ENCODE measurements around the gene CAPN14. TPM values are rescaled to one million over a fixed set of nuclear protein-coding genes. Genes with fewer than 3 reads are reported as not detected.

CAPN14 gene
- total RNA-seq, 2 experiments from 2014 or later, result 0.59 to 0.69 TPM

- DNase-seq (no peak), ATAC-seq (no peak)
- TF ChIP-seq CTCF (IDR thresholded peaks at IDR 0.05), result no peak
- H3K27ac Mint-ChIP-seq, result no peak overlapping the region
- no peaks in the 10 kb centered on the region for H3K36me3 Mint-ChIP-seq (ENCODE audit: low read depth)
- intact Hi-C loops (cut with micrococcal nuclease), result no loop called here
- H3K9me3 Mint-ChIP-seq, result no peaks in the 10 kb centered on the region
- no peaks in the 10 kb centered on the region for H3K27me3 Mint-ChIP-seq
- ChIA-PET CTCF (no interaction called here), POLR2A (no interaction called here)
- H3K4me1 Mint-ChIP-seq (ENCODE audit: low read depth), result peaks cover 17% of the 10 kb centered on the region
- H3K4me3 Mint-ChIP-seq, result no peak overlapping the region
Measured at GRCh38 chr2:31213601-31214443, 3.5 kb downstream of the CAPN14 start.

GRCh38 chr2:31212659-31213600 is 4.4 kb downstream of the CAPN14 start:
- Mint-ChIP-seq H3K4me3 (no peak overlapping the region), H3K27ac (no peak overlapping the region), H3K36me3 (ENCODE audit: low read depth) (no peaks in the 10 kb centered on the region), H3K4me1 (ENCODE audit: low read depth) (peaks cover 17% of the 10 kb centered on the region), H3K27me3 (no peaks in the 10 kb centered on the region), H3K9me3 (no peaks in the 10 kb centered on the region)
- no peak for TF ChIP-seq CTCF (IDR thresholded peaks at IDR 0.05)
- intact Hi-C loops (cut with micrococcal nuclease), result no loop called here
- ChIA-PET POLR2A (no interaction called here), CTCF (no interaction called here)
- DNase-seq (no peak), ATAC-seq (no peak)

GRCh38 chr2:31208240-31208639 is 9.1 kb downstream of the CAPN14 start:
- intact Hi-C loops (cut with micrococcal nuclease), result no loop called here
- ATAC-seq (no peak), DNase-seq (no peak)
- H3K27me3 Mint-ChIP-seq, result no peaks in the 10 kb centered on the region
- H3K4me1 Mint-ChIP-seq (ENCODE audit: low read depth), result no peaks in the 10 kb centered on the region
- H3K4me3 Mint-ChIP-seq, result no peak overlapping the region
- ChIA-PET POLR2A (no interaction called here), CTCF (no interaction called here)
- no peak overlapping the region for H3K27ac Mint-ChIP-seq
- TF ChIP-seq CTCF (IDR thresholded peaks at IDR 0.05), result no peak
- H3K36me3 Mint-ChIP-seq (ENCODE audit: low read depth), result no peaks in the 10 kb centered on the region
- no peaks in the 10 kb centered on the region for H3K9me3 Mint-ChIP-seq

GRCh38 chr2:31207790-31208189 is 9.5 kb downstream of the CAPN14 start:
- CTCF ChIA-PET, result no interaction called here
- ATAC-seq, result no peak
- intact Hi-C loops (cut with micrococcal nuclease), result no loop called here

More at GRCh38 chr2:31207790-31208189, 9.5 kb downstream of the CAPN14 start:
- H3K27ac Mint-ChIP-seq, result no peak overlapping the region
- DNase-seq, result no peak
- H3K4me3 Mint-ChIP-seq, result no peak overlapping the region
- H3K36me3 Mint-ChIP-seq (ENCODE audit: low read depth), result no peaks in the 10 kb centered on the region
- H3K9me3 Mint-ChIP-seq, result no peaks in the 10 kb centered on the region
- H3K27me3 Mint-ChIP-seq, result no peaks in the 10 kb centered on the region
- POLR2A ChIA-PET, result no interaction called here
- no peaks in the 10 kb centered on the region for H3K4me1 Mint-ChIP-seq (ENCODE audit: low read depth)
- no peak for TF ChIP-seq CTCF (IDR thresholded peaks at IDR 0.05)

Data from activated CD8-positive, alpha-beta T cell treated with anti-CD3 and anti-CD28 coated beads for 36 hours (primary cell).